SK-N-SH (cell line): Measurements from ENCODE around the gene DTX3L. TPM values are rescaled to one million over a fixed set of nuclear protein-coding genes. Genes with fewer than 3 reads are reported as not detected.

Experiments used
- CTCF ChIA-PET: fragments of 300-600, 350-600 bp; formaldehyde crosslinking; extraction: SDS; loops from one replicate; lab custom pipeline; 2021; lab: Yijun Ruan, JAX
- POLR2A ChIA-PET: fragments of 350-600 bp; sonication (Branson Sonifier 250); formaldehyde crosslinking; extraction: SDS; loops from one replicate; lab custom pipeline; 2020; ENCODE audit warnings: antibody characterized with exemption, inconsistent platforms; lab: Yijun Ruan, JAX
- DNase-seq: peaks from one replicate; pipeline ENCODE4 v3.0.0; 2012
- H2AFZ ChIP-seq: fragments of 200-600 bp; sonication (generic); 2 replicates; pipeline ENCODE4 v1.8.1; 2016; ENCODE audit warnings: antibody characterized with exemption, mild to moderate bottlenecking, low read depth
- H3F3A ChIP-seq: fragments of 200-600 bp; sonication (generic); replicated peaks from 2 replicates; pipeline ENCODE3; 2016; ENCODE audit warnings: antibody characterized with exemption, mild to moderate bottlenecking; ENCODE audit not compliant: insufficient read depth
- H3K27ac ChIP-seq, 2 experiments: fragments of 200-500 bp in 1 of 2; fragments of 200-600 bp in 1 of 2; sonication (Bioruptor generic) in 1 of 2; sonication (generic), shearing (Covaris generic) in 1 of 2; 2 replicates each; pipeline versions ENCODE4 v1.5.1 to v1.6.1; 2014 to 2016; ENCODE audit warnings: low read depth in 2 of 2, inconsistent platforms in 1 of 2, low read length in 1 of 2, mild to moderate bottlenecking in 1 of 2, mixed read lengths in 1 of 2
- H3K27me3 ChIP-seq: fragments of 200-600 bp; sonication (generic), shearing (Covaris generic); 2 replicates; pipeline ENCODE4 v1.6.1; 2016; ENCODE audit warnings: mixed run types; ENCODE audit not compliant: insufficient read depth
- H3K36me3 ChIP-seq, 2 experiments: fragments of 200-500 bp in 1 of 2; fragments of 200-600 bp in 1 of 2; sonication (Bioruptor generic) in 1 of 2; sonication (generic) in 1 of 2; replicated peaks in 1 of 2; 2 replicates each; pipeline versions ENCODE3 to v1.5.1; 2014 to 2016; ENCODE audit warnings: low read length in 1 of 2, mild to moderate bottlenecking in 1 of 2; ENCODE audit not compliant: insufficient read depth in 2 of 2, control insufficient read depth in 1 of 2
- H3K4me1 ChIP-seq, 2 experiments: fragments of 200-500 bp in 1 of 2; fragments of 200-600 bp in 1 of 2; sonication (Bioruptor generic) in 1 of 2; sonication (generic), shearing (Covaris generic) in 1 of 2; 2 replicates each; pipeline versions ENCODE4 v1.5.1 to v1.6.1; 2014 to 2016; ENCODE audit warnings: low read depth in 1 of 2, low read length in 1 of 2, mixed run types in 1 of 2; ENCODE audit not compliant: insufficient read depth in 2 of 2, control insufficient read depth in 1 of 2
- H3K4me2 ChIP-seq: fragments of 200-600 bp; sonication (generic), shearing (Covaris generic); 2 replicates; pipeline ENCODE4 v1.6.1; 2017; ENCODE audit warnings: mixed run types
- H3K4me3 ChIP-seq, 2 experiments: fragments of 200-500 bp in 1 of 2; fragments of 200-600 bp in 1 of 2; sonication (Bioruptor generic) in 1 of 2; sonication (generic), shearing (Covaris generic) in 1 of 2; 2 replicates each; pipeline versions ENCODE4 v1.5.1 to v1.8.1; 2014 to 2016; ENCODE audit warnings: low read depth in 2 of 2, inconsistent platforms in 1 of 2, low read length in 1 of 2, mild to moderate bottlenecking in 1 of 2, mixed read lengths in 1 of 2, moderate library complexity in 1 of 2
- H3K79me2 ChIP-seq: fragments of 200-600 bp; sonication (generic); 2 replicates; pipeline ENCODE4 v1.8.1; 2017; ENCODE audit warnings: mild to moderate bottlenecking; ENCODE audit not compliant: insufficient read depth
- H3K9ac ChIP-seq: fragments of 200-600 bp; sonication (generic); 2 replicates; pipeline ENCODE4 v1.6.1; 2017; ENCODE audit warnings: mixed run types
- H3K9me2 ChIP-seq: fragments of 200-600 bp; sonication (generic); 2 replicates; pipeline ENCODE4 v1.6.1; 2017; ENCODE audit warnings: mixed run types
- H3K9me3 ChIP-seq: fragments of 200-600 bp; sonication (generic); 2 replicates; pipeline ENCODE4 v1.6.1; 2017; ENCODE audit warnings: mixed run types, mild to moderate bottlenecking, moderate library complexity
- H4K20me1 ChIP-seq: fragments of 200-600 bp; sonication (generic); 2 replicates; pipeline ENCODE4 v1.6.1; 2017; ENCODE audit warnings: mild to moderate bottlenecking, mixed run types; ENCODE audit not compliant: insufficient read depth
- ELF1 ChIP-seq: IDR thresholded peaks from 2 replicates; pipeline ENCODE4 v1.4.0; 2012
- FOXM1 ChIP-seq: IDR thresholded peaks from 2 replicates; pipeline ENCODE4 v1.4.0; 2012; ENCODE audit warnings: low read depth, mild to moderate bottlenecking
- GATA2 ChIP-seq: sonication (generic); formaldehyde crosslinking; IDR thresholded peaks from 2 replicates; pipeline ENCODE4 v1.5.0; 2020; ENCODE audit warnings: mild to moderate bottlenecking, missing genetic modification reagents
- MXI1 ChIP-seq: IDR thresholded peaks from 2 replicates; pipeline ENCODE4 v1.6.1; 2012; ENCODE audit warnings: mild to moderate bottlenecking, low read depth, low read length, improper control_type of control experiment
- NRF1 ChIP-seq: IDR thresholded peaks from 2 replicates; pipeline ENCODE4 v1.6.1; 2012; ENCODE audit warnings: low read depth, mild to moderate bottlenecking, low read length
- SIN3A ChIP-seq: IDR thresholded peaks from 2 replicates; pipeline ENCODE4 v1.6.1; 2012; ENCODE audit warnings: low read depth, mild to moderate bottlenecking, low read length, moderate library complexity, borderline replicate concordance
- WGBS: methylation state at CpG from one replicate; pipeline ENCODE4 v1.1.6; 2017; ENCODE audit warnings: low lambda C conversion rate; 5-methylcytosine and 5-hydroxymethylcytosine counted together
- polyA plus RNA-seq, 3 experiments: library from polyadenylated mRNA; depleted of rRNA; stranded (reverse); fragments of >200 nt; gene quantifications; 2 replicates each; pipeline ENCODE4 v1.2.3, GENCODE V29; 2012
- TF ChIP-seq, protein P1 (sequence below): IDR thresholded peaks from 2 replicates; pipeline ENCODE4 v1.4.0; 2012; ENCODE audit warnings: low read depth

The DTX3L gene
- polyA plus RNA-seq, 1 of the 3 experiments (the other 2 are of a cell fraction): 2.7 TPM

DNA sequence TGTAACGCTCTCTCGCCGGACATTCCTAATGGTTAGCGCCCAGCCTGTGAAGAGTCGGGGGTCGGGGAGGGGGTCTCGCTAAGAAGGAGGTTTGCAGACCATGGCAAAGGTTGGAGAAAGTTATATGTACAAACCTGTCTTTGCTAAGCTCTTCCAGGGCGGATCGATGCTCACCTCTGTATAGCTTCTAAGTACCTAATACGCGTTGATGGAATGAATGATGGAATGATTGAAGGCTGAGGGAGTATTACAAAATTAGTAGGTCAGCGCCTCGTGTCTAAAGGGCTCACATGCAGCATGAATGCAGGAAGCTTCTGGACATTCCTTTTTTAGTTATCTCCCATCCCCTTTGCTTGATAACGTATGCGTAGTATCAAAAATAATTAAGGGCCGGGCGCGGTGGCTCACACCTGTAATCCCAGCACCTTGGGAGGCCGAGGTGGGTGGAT, 49.1 kb upstream of the DTX3L start:
- TF ChIP-seq NRF1: no peak
- no peak for TF ChIP-seq MXI1
- peak overlapping the region; percentile 80 to 86 for H3K4me3 ChIP-seq
- no peaks in the 10 kb centered on the region for H3K9me3 ChIP-seq
- H3K36me3 ChIP-seq: peaks cover 3 to 5% of the 10 kb centered on the region in 2 experiments
- peak overlapping the region; percentile 35 to 87; a peak in 2 of 4 replicates for H3K27ac ChIP-seq
- peaks cover 0 to 21% of the 10 kb centered on the region in 2 experiments; a peak in 3 of 4 replicates for H3K4me1 ChIP-seq
- peak overlapping the region; percentile 98 for H2AFZ ChIP-seq
- peaks cover 41% of the 10 kb centered on the region for H3K79me2 ChIP-seq
- H3K9ac ChIP-seq: peak overlapping the region; percentile 88
- H3K4me2 ChIP-seq: peak overlapping the region; percentile 78
- ChIA-PET CTCF (interaction anchor here (0.6 to 0.9 kb wide), 2 partner anchors 164 to 390 kb away, joined by 3 read pairs; no protein-coding TSS in a partner anchor), POLR2A (interaction anchor here (0.6 to 1.3 kb wide), 5 partner anchors 9 to 570 kb away, joined by 3 to 11 read pairs (median 3); partner anchors contain the start of genes MIX23 and WDR5B)
- H3K27me3 ChIP-seq: no peaks in the 10 kb centered on the region
- 32% methylated on average over 19 of the region's 19 CpGs for WGBS
- peaks cover 40% of the 10 kb centered on the region for H4K20me1 ChIP-seq
- peaks cover 4% of the 10 kb centered on the region for H3F3A ChIP-seq
- H3K9me2 ChIP-seq: no peaks in the 10 kb centered on the region
- no peak for DNase-seq

DNA sequence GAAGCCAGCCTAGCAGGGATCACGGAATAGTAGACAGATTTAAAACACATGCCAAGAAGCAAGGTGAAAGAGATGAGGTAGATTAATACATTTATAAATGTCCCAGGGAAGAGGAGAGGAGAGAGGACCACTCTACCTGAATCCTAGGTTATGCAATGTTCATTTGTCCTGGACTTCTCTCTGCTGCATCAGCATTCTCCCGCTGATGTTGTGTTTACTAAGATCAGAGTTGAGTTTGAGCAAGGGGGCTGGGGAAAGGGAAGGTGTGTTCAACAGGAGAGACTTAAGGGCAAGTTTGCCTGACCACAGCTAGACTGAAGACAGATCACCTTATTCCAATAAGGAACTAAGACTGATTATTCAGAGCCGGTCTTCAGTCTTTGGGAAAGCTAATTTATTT, 48.3 kb upstream of the DTX3L start:
- H3K27me3 ChIP-seq: no peaks in the 10 kb centered on the region
- CTCF ChIA-PET: no interaction called here

DNA sequence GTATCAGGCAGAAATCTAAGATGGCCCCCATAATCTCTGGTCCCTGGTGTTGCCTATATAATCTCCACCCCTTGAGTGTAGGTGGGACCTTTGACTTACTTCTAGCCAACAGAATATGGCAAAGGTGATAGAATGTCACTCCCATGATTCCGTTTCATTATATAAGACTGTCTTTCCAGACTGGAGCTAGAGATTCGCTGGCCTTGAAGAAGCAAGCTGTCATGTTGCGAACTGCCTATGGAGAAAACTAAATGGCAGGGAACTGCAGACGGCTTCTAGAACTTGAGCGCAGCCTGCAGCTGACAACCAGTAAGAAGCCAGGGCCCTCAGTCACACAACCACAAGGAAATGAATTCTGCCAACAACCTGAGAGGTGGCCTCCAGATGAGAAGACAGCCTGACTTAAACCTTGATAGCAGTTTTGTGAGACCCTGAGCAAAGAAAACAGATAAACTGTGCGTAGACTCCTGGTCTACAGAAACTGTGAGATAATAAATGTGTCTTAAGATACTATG, 47.2 kb upstream of the DTX3L start:
- H2AFZ ChIP-seq: no peak overlapping the region
- no peaks in the 10 kb centered on the region for H3K9me2 ChIP-seq
- 84% methylated on average over 6 of the region's 6 CpGs for WGBS
- no peak for TF ChIP-seq FOXM1
- TF ChIP-seq, protein P1, sequence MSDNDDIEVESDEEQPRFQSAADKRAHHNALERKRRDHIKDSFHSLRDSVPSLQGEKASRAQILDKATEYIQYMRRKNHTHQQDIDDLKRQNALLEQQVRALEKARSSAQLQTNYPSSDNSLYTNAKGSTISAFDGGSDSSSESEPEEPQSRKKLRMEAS: no peak
- TF ChIP-seq, all 33 proteins: peak for 0
- H3K9me3 ChIP-seq: no peaks in the 10 kb centered on the region
- H3K4me3 ChIP-seq: no peak overlapping the region
- no peaks in the 10 kb centered on the region for H3K27me3 ChIP-seq
- H3K9ac ChIP-seq: no peak overlapping the region
- H4K20me1 ChIP-seq: peaks cover 22% of the 10 kb centered on the region
- ChIA-PET POLR2A (no interaction called here), CTCF (interaction anchor here (1.0 kb wide), 1 partner anchor 44 kb away, joined by 3 read pairs; no protein-coding TSS in a partner anchor)
- peaks cover 3% of the 10 kb centered on the region in 2 experiments for H3K36me3 ChIP-seq
- peaks cover 4% of the 10 kb centered on the region for H3F3A ChIP-seq
- H3K4me1 ChIP-seq: peaks cover 0 to 11% of the 10 kb centered on the region in 2 experiments; a peak in 3 of 4 replicates
- H3K79me2 ChIP-seq: peaks cover 22% of the 10 kb centered on the region
- H3K27ac ChIP-seq: no peak overlapping the region
- no peak for DNase-seq
- no peak overlapping the region for H3K4me2 ChIP-seq

More for the DNA sequence above, 48.3 kb upstream of the DTX3L start:
- 95% methylated on average over 3 of the region's 3 CpGs for WGBS
- Histone ChIP-seq H4K20me1 (peaks cover 32% of the 10 kb centered on the region), H3K27ac (no peak overlapping the region), H3K36me3 (peaks cover 3 to 5% of the 10 kb centered on the region in 2 experiments), H3K4me3 (no peak overlapping the region), H3K4me1 (peaks cover 0 to 20% of the 10 kb centered on the region in 2 experiments; a peak in 3 of 4 replicates), H3K9ac (no peak overlapping the region), H3F3A (peaks cover 4% of the 10 kb centered on the region), H3K79me2 (peaks cover 33% of the 10 kb centered on the region), H3K9me3 (no peaks in the 10 kb centered on the region), H3K4me2 (no peak overlapping the region), H2AFZ (no peak overlapping the region), H3K9me2 (no peaks in the 10 kb centered on the region)
- no peak for DNase-seq
- POLR2A ChIA-PET: no interaction called here
- TF ChIP-seq GATA2 (no peak), SIN3A (no peak), ELF1 (no peak)
